OCI-LY7 (cell line): ENCODE measurements around the gene OR4L1. TPM values are rescaled to one million over a fixed set of nuclear protein-coding genes. Genes with fewer than 3 reads are reported as not detected.

Source experiments
- BruUV-seq: library from RNA; stranded (reverse); fragments of 400-500 nt; replicated peaks from 2 replicates; lab custom pipeline; 2021; lab: Mats Ljungman, UMichigan
- CTCF ChIA-PET: fragments of 300-600 bp; sonication (Branson Sonifier 250); formaldehyde crosslinking; loops from one replicate; lab custom pipeline; 2022; ENCODE audit warnings: antibody characterized with exemption; ENCODE audit not compliant: unreplicated experiment; lab: Charles Lee
- POLR2A ChIA-PET: fragments of 300-600 bp; sonication (Branson Sonifier 250); formaldehyde crosslinking; loops from one replicate; lab custom pipeline; 2022; ENCODE audit warnings: antibody characterized with exemption; lab: Charles Lee
- DNase-seq: peaks from one replicate; pipeline ENCODE4 v3.0.0-alpha.2; 2015; ENCODE audit warnings: low spot score
- H2AFZ ChIP-seq: fragments of 200-600 bp; sonication (generic), shearing (Covaris generic); 2 replicates; pipeline ENCODE4 v1.6.1; 2014; ENCODE audit warnings: mild to moderate bottlenecking, antibody characterized with exemption, low read length, moderate library complexity
- H3K27ac ChIP-seq: fragments of 200-600 bp; sonication (generic); 2 replicates; pipeline ENCODE4 v1.5.1; 2014; ENCODE audit warnings: mixed run types, low read depth, mild to moderate bottlenecking, moderate library complexity, low read length, inconsistent platforms; ENCODE audit not compliant: poor library complexity, severe bottlenecking
- H3K36me3 ChIP-seq: fragments of 200-600 bp; sonication (generic); 2 replicates; pipeline ENCODE4 v1.6.1; 2014; ENCODE audit warnings: mild to moderate bottlenecking, antibody characterized with exemption, low read length, moderate library complexity, mixed read lengths; ENCODE audit not compliant: insufficient read depth
- H3K4me1 ChIP-seq: fragments of 200-600 bp; sonication (generic); 2 replicates; pipeline ENCODE4 v1.5.1; 2014; ENCODE audit warnings: mild to moderate bottlenecking, low read length; ENCODE audit not compliant: insufficient read depth, poor library complexity, severe bottlenecking
- H3K4me2 ChIP-seq: fragments of 200-600 bp; sonication (generic); 2 replicates; pipeline ENCODE4 v1.6.1; 2014; ENCODE audit warnings: mild to moderate bottlenecking, low read length
- H3K4me3 ChIP-seq: fragments of 200-600 bp; sonication (generic); 2 replicates; pipeline ENCODE4 v1.5.1; 2014; ENCODE audit warnings: mild to moderate bottlenecking, low read depth, low read length; ENCODE audit not compliant: poor library complexity, severe bottlenecking
- H3K79me2 ChIP-seq: fragments of 200-600 bp; sonication (generic); 2 replicates; pipeline ENCODE4 v1.6.1; 2016; ENCODE audit warnings: low read depth, mild to moderate bottlenecking, low read length, moderate library complexity, mixed read lengths; ENCODE audit not compliant: insufficient read depth
- H3K9me2 ChIP-seq: fragments of 200-600 bp; sonication (generic); 2 replicates; pipeline ENCODE4 v1.6.1; 2016; ENCODE audit warnings: mild to moderate bottlenecking, low read length, mixed read lengths; ENCODE audit not compliant: insufficient read depth
- H3K9me3 ChIP-seq: fragments of 200-600 bp; sonication (generic); 2 replicates; pipeline ENCODE4 v1.6.1; 2014; ENCODE audit warnings: mild to moderate bottlenecking, mixed run types, low read length, mixed read lengths
- H4K20me1 ChIP-seq: fragments of 200-600 bp; sonication (generic); 2 replicates; pipeline ENCODE4 v1.6.1; 2014; ENCODE audit warnings: mild to moderate bottlenecking, antibody characterized with exemption, low read length, moderate library complexity, mixed read lengths; ENCODE audit not compliant: insufficient read depth
- CTCF ChIP-seq: fragments of 200-600 bp; sonication (generic); conservative IDR thresholded peaks from 2 replicates; pipeline ENCODE4 v1.5.1; 2014; ENCODE audit warnings: mild to moderate bottlenecking, antibody characterized with exemption, low read length, moderate library complexity, mixed read lengths
- EZH2phosphoT487 ChIP-seq: fragments of 200-600 bp; sonication (generic); IDR thresholded peaks from 2 replicates; pipeline ENCODE4 v1.6.1; 2018; ENCODE audit warnings: low read depth, borderline replicate concordance, mild to moderate bottlenecking, mixed run types, antibody characterized with exemption, low read length, moderate library complexity, mixed read lengths
- intact Hi-C: fragments of 100-400 bp; cut with micrococcal nuclease; formaldehyde crosslinking; loops from one replicate; pipeline ENCODE4 v1.10.0; 2022; ENCODE audit not compliant: unreplicated experiment
- total RNA-seq, 2 experiments: library from RNA; depleted of rRNA in 1 of 2; stranded (reverse); fragments of >200 nt in 1 of 2; shearing (Covaris generic) in 1 of 2; gene quantifications; 2 replicates each; pipeline ENCODE4 v1.2.3, GENCODE V29; 2014 to 2022

Gene OR4L1
- total RNA-seq, 2 experiments from 2014 or later = not detected

GRCh38 chr14:20031058-20031457 lies 28.8 kb upstream of the OR4L1 start:
- Histone ChIP-seq H3K79me2 (no peaks in the 10 kb centered on the region), H3K9me3 (no peaks in the 10 kb centered on the region), H3K4me2 (no peak overlapping the region), H4K20me1 (no peaks in the 10 kb centered on the region), H3K4me3 (no peak overlapping the region), H3K9me2 (no peaks in the 10 kb centered on the region), H3K4me1 (no peaks in the 10 kb centered on the region), H3K36me3 (no peaks in the 10 kb centered on the region), H2AFZ (no peak overlapping the region), H3K27ac (no peak overlapping the region)
- ChIA-PET POLR2A (no interaction called here), CTCF (no interaction called here)
- TF ChIP-seq EZH2phosphoT487 = no peak
- no peak for TF ChIP-seq CTCF
- no peak for DNase-seq
- intact Hi-C loops = no loop called here
- no TSS peak for BruUV-seq

GRCh38 chr14:20035449-20035848 lies 24.4 kb upstream of the OR4L1 start:
- H3K36me3 ChIP-seq = no peaks in the 10 kb centered on the region
- ChIA-PET POLR2A (no interaction called here), CTCF (no interaction called here)

More at GRCh38 chr14:20035449-20035848, 24.4 kb upstream of the OR4L1 start:
- no peaks in the 10 kb centered on the region for H3K79me2 ChIP-seq
- H4K20me1 ChIP-seq = no peaks in the 10 kb centered on the region
- H3K4me2 ChIP-seq = no peak overlapping the region
- no peaks in the 10 kb centered on the region for H3K4me1 ChIP-seq
- H2AFZ ChIP-seq = no peak overlapping the region
- H3K9me2 ChIP-seq = no peaks in the 10 kb centered on the region
- intact Hi-C loops = no loop called here
- BruUV-seq = no TSS peak
- no peak for TF ChIP-seq CTCF
- no peak for TF ChIP-seq EZH2phosphoT487
- no peak overlapping the region for H3K4me3 ChIP-seq
- H3K9me3 ChIP-seq = no peaks in the 10 kb centered on the region
- DNase-seq = no peak
- H3K27ac ChIP-seq = no peak overlapping the region
